Measurements from ENCODE around the gene ATP10A. TPM values are rescaled to one million over a fixed set of nuclear protein-coding genes. Genes with fewer than 3 reads are reported as not detected.
A peak's percentile ranks its signal among the peaks of the same experiment; 100 is the strongest.

ATP10A gene
- total and polyA plus RNA-seq, 5 experiments from 2014 or later, result 5.2 to 59.1 (median 18.1) TPM

- Mint-ChIP-seq H3K4me1 (peaks cover 0 to 3% (median under 1%) of the 10 kb centered on the region in 4 donors), H3K9me3 (no peaks in the 10 kb centered on the region), H3K27ac (peak overlapping the region in 2 of 10 donors; percentile 48 to 59), H3K36me3 (peaks cover 0 to 94% (median 19%) of the 10 kb centered on the region in 3 donors), H3K4me3 (no peak overlapping the region), H3K27me3 (no peaks in the 10 kb centered on the region)
- no peak for DNase-seq
- no peak for ATAC-seq
- POLR2A ChIA-PET, result no interaction called here
Observed at GRCh38 chr15:25695875-25696760, 167.0 kb downstream of the ATP10A start.

- Mint-ChIP-seq H3K27ac (no peak overlapping the region), H3K36me3 (peaks cover 0 to 91% (median 23%) of the 10 kb centered on the region in 3 donors), H3K4me3 (no peak overlapping the region), H3K27me3 (no peaks in the 10 kb centered on the region), H3K4me1 (peaks cover 0 to 3% (median under 1%) of the 10 kb centered on the region in 4 donors), H3K9me3 (no peaks in the 10 kb centered on the region)
- POLR2A ChIA-PET, result no interaction called here
- ATAC-seq, result no peak
- DNase-seq, result no peak
Observed at GRCh38 chr15:25694823-25695312, 168.3 kb downstream of the ATP10A start.

- H3K4me3 Mint-ChIP-seq, result no peak overlapping the region
- H3K36me3 Mint-ChIP-seq, result peaks cover 0 to 93% (median 21%) of the 10 kb centered on the region in 3 donors
- H3K27ac Mint-ChIP-seq, result no peak overlapping the region
- ATAC-seq (no peak), DNase-seq (no peak)
- no peaks in the 10 kb centered on the region for H3K27me3 Mint-ChIP-seq
- POLR2A ChIA-PET, result no interaction called here
- peaks cover 0 to 4% (median under 1%) of the 10 kb centered on the region in 4 donors for H3K4me1 Mint-ChIP-seq
- no peaks in the 10 kb centered on the region for H3K9me3 Mint-ChIP-seq
Observed at GRCh38 chr15:25694239-25694584, 168.9 kb downstream of the ATP10A start.

DNA sequence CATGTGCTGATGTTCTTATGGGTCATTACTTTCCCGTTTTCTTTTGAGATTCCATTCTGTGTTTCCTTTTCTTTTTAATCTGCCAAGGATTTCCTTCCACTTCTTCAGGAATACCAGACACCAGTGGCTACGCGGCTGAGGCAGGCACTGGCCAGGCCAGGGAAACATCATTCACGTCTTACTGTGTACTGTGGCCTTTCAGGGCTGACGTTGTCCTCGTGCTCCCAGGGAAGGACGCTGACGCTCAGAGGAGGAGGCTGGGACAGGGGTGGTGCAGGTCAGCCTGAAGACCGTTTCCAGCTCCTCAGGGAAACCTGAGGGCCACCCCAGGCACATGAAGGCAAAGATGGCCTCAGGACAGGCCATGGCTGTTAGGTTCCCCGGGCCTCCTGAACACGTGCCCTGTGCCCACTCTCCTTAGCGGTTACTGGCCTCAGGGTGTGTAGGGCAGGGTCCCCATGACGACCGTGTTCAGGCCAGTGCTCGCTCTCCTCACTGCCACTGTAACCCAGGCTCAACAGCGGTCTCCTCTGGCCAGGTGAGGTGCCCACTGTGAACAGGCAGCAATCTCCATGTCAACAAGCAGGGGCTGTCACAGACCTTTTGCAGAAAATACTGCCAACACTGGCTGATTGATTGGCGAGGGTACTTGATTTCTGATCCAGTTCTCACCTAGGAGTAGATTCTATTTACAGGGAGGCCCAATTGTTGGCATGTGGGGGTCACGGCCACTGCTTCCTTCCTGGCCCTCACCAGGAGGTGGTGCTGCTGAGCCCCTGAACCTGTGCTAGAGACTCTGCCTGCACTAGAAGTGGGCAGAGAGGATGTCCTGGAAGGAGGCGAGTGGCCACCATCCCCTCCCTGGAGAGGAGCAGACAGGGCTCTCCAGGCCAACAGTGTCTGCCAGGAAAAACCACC is 169.5 kb downstream of the ATP10A start:
- H3K4me3 Mint-ChIP-seq, result no peak overlapping the region
- no peaks in the 10 kb centered on the region for H3K9me3 Mint-ChIP-seq
- ATAC-seq (no peak), DNase-seq (peak in 2 of 10 donors; percentile 2 to 21)
- H3K36me3 Mint-ChIP-seq, result peaks cover 0 to 92% (median 18%) of the 10 kb centered on the region in 3 donors
- POLR2A ChIA-PET, result no interaction called here
- peak overlapping the region in 1 of 10 donors; percentile 38 for H3K27ac Mint-ChIP-seq
- H3K27me3 Mint-ChIP-seq, result no peaks in the 10 kb centered on the region
- H3K4me1 Mint-ChIP-seq, result peaks cover 0 to 4% (median under 1%) of the 10 kb centered on the region in 4 donors

GRCh38 chr15:25691544-25692430 is 171.3 kb downstream of the ATP10A start:
- POLR2A ChIA-PET, result no interaction called here
- H3K4me3 Mint-ChIP-seq, result no peak overlapping the region

DNA sequence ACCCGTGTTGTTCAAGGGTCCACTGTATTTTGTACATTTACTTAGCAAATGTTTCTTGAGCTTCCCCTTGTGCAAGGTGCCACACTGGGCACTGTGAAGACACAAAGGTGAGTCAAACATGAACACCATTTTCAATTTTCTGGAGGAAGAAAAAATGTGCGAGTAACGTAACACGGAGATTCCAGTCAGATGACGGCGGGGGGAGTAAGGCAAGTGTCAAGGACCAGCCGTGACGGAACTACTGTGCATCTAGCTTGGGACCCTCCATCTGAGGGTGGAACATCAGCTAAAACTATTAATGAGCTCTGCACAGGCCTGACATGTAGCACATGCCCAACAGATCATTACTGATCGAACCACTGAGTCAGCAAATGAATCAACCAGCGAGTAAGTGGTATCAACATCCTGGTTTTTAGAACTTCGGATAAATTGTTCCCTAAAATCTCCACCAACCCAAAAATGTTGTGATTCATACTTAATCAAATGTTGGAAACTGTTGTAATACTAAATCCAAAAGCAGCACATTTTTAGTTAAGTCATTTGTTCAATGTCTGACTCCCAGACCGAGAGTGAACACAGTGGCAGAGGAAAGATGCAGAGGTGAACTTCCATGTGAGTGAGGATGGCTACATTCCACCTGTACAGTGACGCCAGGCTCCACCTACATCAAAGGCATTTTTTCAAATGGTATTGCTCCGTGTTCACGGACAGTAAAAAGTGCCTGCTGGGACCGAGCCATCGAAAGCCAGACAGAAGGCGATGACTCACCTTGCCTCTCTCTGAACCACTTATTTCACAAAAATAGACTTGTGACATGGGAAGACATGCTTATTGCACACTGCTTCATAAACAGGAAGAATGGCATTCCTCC is 172.2 kb downstream of the ATP10A start:
- Mint-ChIP-seq H3K4me3 (no peak overlapping the region), H3K4me1 (peaks cover 0 to 2% (median 0%) of the 10 kb centered on the region in 4 donors), H3K9me3 (no peaks in the 10 kb centered on the region), H3K27me3 (no peaks in the 10 kb centered on the region), H3K36me3 (peaks cover 0 to 77% (median 19%) of the 10 kb centered on the region in 3 donors), H3K27ac (no peak overlapping the region)
- ATAC-seq (no peak), DNase-seq (no peak)
- POLR2A ChIA-PET, result no interaction called here

More at GRCh38 chr15:25691544-25692430, 171.3 kb downstream of the ATP10A start:
- Mint-ChIP-seq H3K27me3 (no peaks in the 10 kb centered on the region), H3K27ac (no peak overlapping the region), H3K9me3 (no peaks in the 10 kb centered on the region), H3K36me3 (peaks cover 0 to 85% (median 19%) of the 10 kb centered on the region in 3 donors), H3K4me1 (peaks cover 0 to 4% (median 0%) of the 10 kb centered on the region in 4 donors)
- DNase-seq (no peak), ATAC-seq (no peak)

DNA sequence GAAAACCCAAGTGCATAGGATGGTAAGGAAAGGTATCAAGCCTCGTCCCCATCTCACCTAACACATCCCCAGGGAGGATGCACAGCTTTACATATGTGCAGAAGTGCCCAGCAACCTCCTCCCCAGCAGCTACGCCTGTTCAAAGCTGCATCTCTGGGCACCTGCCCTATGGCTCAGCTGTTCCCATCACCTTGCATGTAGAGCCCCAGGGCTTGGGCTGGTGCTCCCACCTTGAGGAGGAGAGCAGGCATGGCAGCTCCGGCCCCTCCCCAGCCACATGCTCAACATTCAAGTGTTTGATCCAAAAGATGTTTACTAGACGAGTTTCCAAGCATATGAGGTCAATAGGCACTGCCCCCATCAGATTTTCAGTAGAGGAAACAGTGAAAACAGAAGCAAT is 173.5 kb downstream of the ATP10A start:
- POLR2A ChIA-PET, result interaction anchor here (0.6 kb wide), 2 partner anchors 196 to 246 kb away, joined by 4 to 5 read pairs; no protein-coding TSS in a partner anchor
- H3K9me3 Mint-ChIP-seq, result no peaks in the 10 kb centered on the region

DNA sequence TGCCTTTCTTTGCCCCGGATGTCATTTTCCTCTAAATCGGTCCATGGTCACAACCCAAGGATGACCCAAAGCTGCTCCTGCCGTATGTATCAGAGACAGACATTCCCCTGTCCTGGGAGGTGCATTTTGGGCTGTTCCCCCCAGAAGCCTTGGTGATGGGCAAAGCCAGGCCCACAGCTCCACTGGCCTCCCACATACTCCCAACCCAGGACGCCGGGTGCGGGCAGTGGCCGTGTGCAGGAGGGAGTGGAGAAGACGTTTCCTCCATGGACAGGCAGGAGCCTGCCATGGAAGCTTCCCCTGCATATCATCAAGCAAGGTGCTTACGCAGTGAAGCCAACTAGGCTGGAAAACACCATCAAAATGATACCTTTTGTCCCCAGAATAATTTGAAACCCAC is 175.0 kb downstream of the ATP10A start:
- no peak overlapping the region for H3K27ac Mint-ChIP-seq
- peaks cover 0 to 2% (median 0%) of the 10 kb centered on the region in 4 donors for H3K4me1 Mint-ChIP-seq
- peaks cover 0 to 2% (median 0%) of the 10 kb centered on the region in 9 donors for H3K9me3 Mint-ChIP-seq
- H3K4me3 Mint-ChIP-seq, result no peak overlapping the region
- ATAC-seq, result no peak
- no peak for DNase-seq
- H3K27me3 Mint-ChIP-seq, result no peaks in the 10 kb centered on the region
- POLR2A ChIA-PET, result no interaction called here
- peaks cover 2 to 75% (median 30%) of the 10 kb centered on the region in 3 donors for H3K36me3 Mint-ChIP-seq

More for the DNA sequence above, 173.5 kb downstream of the ATP10A start:
- Mint-ChIP-seq H3K27me3 (no peaks in the 10 kb centered on the region), H3K4me3 (peak overlapping the region in 1 of 10 donors; percentile 45), H3K36me3 (peaks cover 0 to 75% (median 24%) of the 10 kb centered on the region in 3 donors), H3K4me1 (peaks cover 0 to 2% (median 0%) of the 10 kb centered on the region in 4 donors), H3K27ac (peak overlapping the region in 1 of 10 donors; percentile 27)
- ATAC-seq (no peak), DNase-seq (no peak)

DNA sequence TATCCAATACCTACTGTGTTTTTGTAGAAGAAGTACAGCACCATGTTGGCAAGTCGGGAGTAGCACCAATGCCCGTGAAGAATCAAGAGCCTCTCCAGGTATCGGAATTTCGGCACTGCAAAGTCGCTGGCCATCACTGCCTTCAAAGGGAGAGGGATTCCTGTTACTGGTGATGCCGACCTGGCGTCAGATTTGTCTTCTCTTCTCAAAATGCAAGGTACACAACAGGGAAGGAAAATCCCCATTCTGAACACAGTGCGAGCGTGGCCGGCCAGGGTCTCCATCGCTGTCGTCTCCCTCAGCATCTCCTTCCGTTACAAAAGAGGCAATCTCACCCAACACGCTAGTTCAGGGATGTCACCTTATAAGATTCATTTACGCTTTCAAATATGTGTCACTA is 175.4 kb downstream of the ATP10A start:
- Mint-ChIP-seq H3K36me3 (peaks cover 5 to 75% (median 34%) of the 10 kb centered on the region in 3 donors), H3K4me3 (no peak overlapping the region), H3K27me3 (no peaks in the 10 kb centered on the region), H3K9me3 (peaks cover 0 to 2% (median 0%) of the 10 kb centered on the region in 9 donors), H3K4me1 (peaks cover 0 to 2% (median 0%) of the 10 kb centered on the region in 4 donors), H3K27ac (no peak overlapping the region)
- DNase-seq, result no peak
- no peak for ATAC-seq
- POLR2A ChIA-PET, result no interaction called here

DNA sequence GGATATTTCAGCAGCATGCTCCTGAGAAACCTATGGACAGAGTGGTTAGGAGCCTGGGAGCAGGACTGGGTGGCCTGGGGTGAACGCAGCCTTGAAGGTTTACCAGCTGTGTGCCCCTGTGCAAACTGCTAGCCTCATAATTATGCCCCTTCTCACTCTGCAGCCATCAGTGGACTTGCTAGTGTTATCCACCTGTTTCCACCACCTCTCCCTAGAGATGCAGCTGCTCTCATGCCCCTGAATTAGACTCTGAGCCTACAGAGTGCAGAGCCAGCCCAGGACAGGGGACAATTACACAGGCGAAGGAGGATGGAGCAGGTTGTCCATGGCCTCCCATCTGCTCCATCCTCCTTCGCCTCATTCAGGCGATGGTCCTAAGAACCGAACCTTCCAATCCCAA is 175.9 kb downstream of the ATP10A start:
- POLR2A ChIA-PET, result no interaction called here
- Mint-ChIP-seq H3K27me3 (no peaks in the 10 kb centered on the region), H3K27ac (no peak overlapping the region), H3K9me3 (peaks cover 0 to 2% (median 0%) of the 10 kb centered on the region in 9 donors), H3K4me3 (no peak overlapping the region), H3K4me1 (peaks cover 0 to 2% (median 0%) of the 10 kb centered on the region in 4 donors), H3K36me3 (peaks cover 5 to 74% (median 39%) of the 10 kb centered on the region in 3 donors)
- DNase-seq (no peak), ATAC-seq (no peak)

DNA sequence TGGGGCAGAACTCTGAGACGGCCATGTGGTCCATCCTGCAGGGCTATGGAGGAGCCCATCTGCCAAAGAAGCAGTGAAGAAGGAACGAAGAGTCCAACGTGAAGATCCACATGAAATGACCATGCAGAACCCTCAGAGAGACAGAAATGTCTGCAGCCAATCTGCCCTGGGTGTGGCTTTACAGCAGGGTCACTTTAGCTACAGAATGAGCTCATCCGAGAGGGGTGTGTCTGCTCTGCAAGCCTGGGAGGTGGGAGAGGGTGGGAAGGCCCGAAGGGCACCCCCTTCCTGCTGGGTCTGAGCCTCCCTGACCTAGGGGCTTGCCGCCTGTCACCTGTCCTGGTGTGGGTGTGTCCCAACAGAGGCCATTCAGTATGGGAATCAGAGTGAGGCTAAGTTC is 176.3 kb downstream of the ATP10A start:
- Mint-ChIP-seq H3K4me1 (peaks cover 0 to 2% (median 0%) of the 10 kb centered on the region in 4 donors), H3K9me3 (peaks cover 0 to 2% (median 0%) of the 10 kb centered on the region in 9 donors), H3K4me3 (no peak overlapping the region), H3K36me3 (peaks cover 5 to 74% (median 40%) of the 10 kb centered on the region in 3 donors), H3K27me3 (no peaks in the 10 kb centered on the region), H3K27ac (no peak overlapping the region)
- DNase-seq (no peak), ATAC-seq (no peak)
- POLR2A ChIA-PET, result no interaction called here

Measured in naive thymus-derived CD8-positive, alpha-beta T cell (primary cell).